HEK293 (cell line): ENCODE measurements around the gene ITGA8.

Experiments used
- KLF9 ChIP-seq: fragments of 450-650 bp; formaldehyde crosslinking; IDR thresholded peaks from 2 replicates; pipeline ENCODE4 v1.5.1; 2016; ENCODE audit warnings: missing biosample characterization, missing genetic modification characterization, low read depth
- PRDM1 ChIP-seq: fragments of 450-650 bp; formaldehyde crosslinking; IDR thresholded peaks from 2 replicates; pipeline ENCODE4; 2016; ENCODE audit warnings: missing biosample characterization, missing genetic modification characterization
- ZNF37A ChIP-seq: fragments of 450-650 bp; IDR thresholded peaks from 2 replicates; pipeline ENCODE4 v1.5.1; 2018; ENCODE audit warnings: missing biosample characterization, missing genetic modification characterization
- ZNF670 ChIP-seq: fragments of 450-650 bp; formaldehyde crosslinking; IDR thresholded peaks from 2 replicates; pipeline ENCODE4 v1.5.1; 2016; ENCODE audit warnings: missing biosample characterization, missing genetic modification characterization, low read depth
- TF ChIP-seq, protein P1 (sequence below): fragments of 450-650 bp; formaldehyde crosslinking; IDR thresholded peaks from 2 replicates; pipeline ENCODE4 v1.5.1; 2016; ENCODE audit warnings: missing biosample characterization, missing genetic modification characterization
- TF ChIP-seq, protein P2 (sequence below): fragments of 450-650 bp; formaldehyde crosslinking; IDR thresholded peaks from 2 replicates; pipeline ENCODE4 v1.5.1; 2016; ENCODE audit warnings: missing biosample characterization, missing genetic modification characterization
- TF ChIP-seq, protein P3 (sequence below): fragments of 450-650 bp; formaldehyde crosslinking; IDR thresholded peaks from 2 replicates; pipeline ENCODE4 v1.5.1; 2016; ENCODE audit warnings: missing biosample characterization, missing genetic modification characterization

DNA sequence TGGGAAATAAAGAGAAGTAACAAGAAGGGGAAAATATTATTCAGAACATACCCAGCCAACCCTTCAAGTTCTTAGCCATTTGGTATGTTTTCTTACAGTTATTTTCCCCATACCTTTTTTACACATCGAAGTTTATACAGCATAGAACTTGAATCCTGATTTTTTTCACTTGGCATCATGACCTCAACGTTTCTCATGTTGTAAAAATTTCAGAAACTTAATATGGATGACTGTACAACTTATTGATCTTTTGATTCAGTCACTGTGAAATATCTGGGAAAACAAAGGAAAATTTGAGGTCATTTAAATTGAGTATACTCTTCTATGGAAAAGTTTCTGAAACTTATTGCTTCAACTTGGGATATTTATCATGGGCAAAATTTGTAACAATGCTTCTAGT, 245.1 kb downstream of the ITGA8 start:
- TF ChIP-seq, protein P1, sequence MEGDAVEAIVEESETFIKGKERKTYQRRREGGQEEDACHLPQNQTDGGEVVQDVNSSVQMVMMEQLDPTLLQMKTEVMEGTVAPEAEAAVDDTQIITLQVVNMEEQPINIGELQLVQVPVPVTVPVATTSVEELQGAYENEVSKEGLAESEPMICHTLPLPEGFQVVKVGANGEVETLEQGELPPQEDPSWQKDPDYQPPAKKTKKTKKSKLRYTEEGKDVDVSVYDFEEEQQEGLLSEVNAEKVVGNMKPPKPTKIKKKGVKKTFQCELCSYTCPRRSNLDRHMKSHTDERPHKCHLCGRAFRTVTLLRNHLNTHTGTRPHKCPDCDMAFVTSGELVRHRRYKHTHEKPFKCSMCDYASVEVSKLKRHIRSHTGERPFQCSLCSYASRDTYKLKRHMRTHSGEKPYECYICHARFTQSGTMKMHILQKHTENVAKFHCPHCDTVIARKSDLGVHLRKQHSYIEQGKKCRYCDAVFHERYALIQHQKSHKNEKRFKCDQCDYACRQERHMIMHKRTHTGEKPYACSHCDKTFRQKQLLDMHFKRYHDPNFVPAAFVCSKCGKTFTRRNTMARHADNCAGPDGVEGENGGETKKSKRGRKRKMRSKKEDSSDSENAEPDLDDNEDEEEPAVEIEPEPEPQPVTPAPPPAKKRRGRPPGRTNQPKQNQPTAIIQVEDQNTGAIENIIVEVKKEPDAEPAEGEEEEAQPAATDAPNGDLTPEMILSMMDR (tag by site-specific recombination), result no peak
- TF ChIP-seq ZNF37A (tag by site-specific recombination) (no peak), PRDM1 (tag by site-specific recombination) (no peak), KLF9 (tag by site-specific recombination) (no peak), ZNF670 (no peak)
- TF ChIP-seq, protein P2, sequence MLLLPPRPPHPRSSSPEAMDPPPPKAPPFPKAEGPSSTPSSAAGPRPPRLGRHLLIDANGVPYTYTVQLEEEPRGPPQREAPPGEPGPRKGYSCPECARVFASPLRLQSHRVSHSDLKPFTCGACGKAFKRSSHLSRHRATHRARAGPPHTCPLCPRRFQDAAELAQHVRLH (tag by site-specific recombination), result no peak
- TF ChIP-seq, protein P3, sequence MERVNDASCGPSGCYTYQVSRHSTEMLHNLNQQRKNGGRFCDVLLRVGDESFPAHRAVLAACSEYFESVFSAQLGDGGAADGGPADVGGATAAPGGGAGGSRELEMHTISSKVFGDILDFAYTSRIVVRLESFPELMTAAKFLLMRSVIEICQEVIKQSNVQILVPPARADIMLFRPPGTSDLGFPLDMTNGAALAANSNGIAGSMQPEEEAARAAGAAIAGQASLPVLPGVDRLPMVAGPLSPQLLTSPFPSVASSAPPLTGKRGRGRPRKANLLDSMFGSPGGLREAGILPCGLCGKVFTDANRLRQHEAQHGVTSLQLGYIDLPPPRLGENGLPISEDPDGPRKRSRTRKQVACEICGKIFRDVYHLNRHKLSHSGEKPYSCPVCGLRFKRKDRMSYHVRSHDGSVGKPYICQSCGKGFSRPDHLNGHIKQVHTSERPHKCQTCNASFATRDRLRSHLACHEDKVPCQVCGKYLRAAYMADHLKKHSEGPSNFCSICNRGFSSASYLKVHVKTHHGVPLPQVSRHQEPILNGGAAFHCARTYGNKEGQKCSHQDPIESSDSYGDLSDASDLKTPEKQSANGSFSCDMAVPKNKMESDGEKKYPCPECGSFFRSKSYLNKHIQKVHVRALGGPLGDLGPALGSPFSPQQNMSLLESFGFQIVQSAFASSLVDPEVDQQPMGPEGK (tag by site-specific recombination), result no peak
